ENCODE measurements around the gene ALDH3A2.
A peak's percentile ranks its signal among the peaks of the same experiment; 100 is the strongest.

The ALDH3A2 gene

DNA sequence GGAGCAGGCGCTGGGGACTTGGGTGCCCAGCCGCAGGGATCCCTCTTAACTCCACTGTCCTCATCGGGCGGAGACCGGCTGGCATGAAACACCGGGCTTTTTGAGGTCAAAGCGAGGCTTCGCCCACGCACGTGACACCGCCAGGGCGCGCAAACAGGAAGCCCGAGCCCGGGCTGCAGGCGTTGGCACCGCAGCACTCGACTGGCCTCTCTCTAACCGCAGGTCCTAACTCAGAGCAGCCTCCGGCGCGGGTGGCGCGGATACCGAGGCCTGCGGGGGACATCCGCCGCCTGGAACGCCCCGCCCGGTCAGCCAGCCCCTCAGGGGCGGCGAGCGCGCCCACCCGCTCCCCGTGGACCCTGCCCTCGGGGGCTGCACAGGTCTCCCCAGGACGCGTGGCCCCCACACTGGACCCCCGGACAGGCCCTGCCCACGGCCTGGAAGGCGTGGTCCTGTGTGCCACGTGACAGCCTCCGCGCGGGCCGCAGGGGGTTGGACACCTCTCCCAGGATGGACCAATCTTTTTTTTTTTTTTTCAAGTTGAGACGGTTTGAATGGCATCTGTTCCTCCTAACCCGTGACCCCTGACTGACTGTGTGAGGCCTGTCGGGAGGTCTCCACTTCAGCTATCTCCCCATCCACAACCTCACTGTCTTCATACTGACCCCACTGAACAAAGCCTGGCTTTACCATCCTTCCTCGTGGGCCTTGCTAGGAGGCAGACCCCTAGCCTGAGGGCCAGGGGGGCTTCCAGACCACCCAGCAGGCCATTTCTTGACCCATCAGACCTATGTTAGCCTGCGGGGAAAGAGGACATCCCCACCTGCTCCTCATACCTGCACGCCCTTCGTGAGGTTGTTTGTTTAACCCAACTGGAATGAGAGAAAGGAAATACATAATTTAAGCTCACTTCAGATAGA is 76.2 kb downstream of the ALDH3A2 start:
- H3K27ac ChIP-seq: peak overlapping the region; percentile 68 to 96 (median 87)
- H3K4me3 ChIP-seq: peak overlapping the region in 4 of 7 experiments; percentile 17 to 37 (median 20)

- peak overlapping the region in 19 of 21 experiments; percentile 10 to 96 (median 89) for H3K27ac ChIP-seq
- H3K4me3 ChIP-seq: no peak overlapping the region
Measured at GRCh38 chr17:19725486-19725885, 76.9 kb downstream of the ALDH3A2 start.

GRCh38 chr17:19726631-19727376 is 78.3 kb downstream of the ALDH3A2 start:
- Histone ChIP-seq H3K27ac (peak overlapping the region in 20 of 21 experiments; percentile 74 to 96 (median 90)), H3K4me3 (no peak overlapping the region)
